ENCODE data around the gene FILIP1L.
A peak's percentile ranks its signal among the peaks of the same experiment; 100 is the strongest.

FILIP1L gene

DNA sequence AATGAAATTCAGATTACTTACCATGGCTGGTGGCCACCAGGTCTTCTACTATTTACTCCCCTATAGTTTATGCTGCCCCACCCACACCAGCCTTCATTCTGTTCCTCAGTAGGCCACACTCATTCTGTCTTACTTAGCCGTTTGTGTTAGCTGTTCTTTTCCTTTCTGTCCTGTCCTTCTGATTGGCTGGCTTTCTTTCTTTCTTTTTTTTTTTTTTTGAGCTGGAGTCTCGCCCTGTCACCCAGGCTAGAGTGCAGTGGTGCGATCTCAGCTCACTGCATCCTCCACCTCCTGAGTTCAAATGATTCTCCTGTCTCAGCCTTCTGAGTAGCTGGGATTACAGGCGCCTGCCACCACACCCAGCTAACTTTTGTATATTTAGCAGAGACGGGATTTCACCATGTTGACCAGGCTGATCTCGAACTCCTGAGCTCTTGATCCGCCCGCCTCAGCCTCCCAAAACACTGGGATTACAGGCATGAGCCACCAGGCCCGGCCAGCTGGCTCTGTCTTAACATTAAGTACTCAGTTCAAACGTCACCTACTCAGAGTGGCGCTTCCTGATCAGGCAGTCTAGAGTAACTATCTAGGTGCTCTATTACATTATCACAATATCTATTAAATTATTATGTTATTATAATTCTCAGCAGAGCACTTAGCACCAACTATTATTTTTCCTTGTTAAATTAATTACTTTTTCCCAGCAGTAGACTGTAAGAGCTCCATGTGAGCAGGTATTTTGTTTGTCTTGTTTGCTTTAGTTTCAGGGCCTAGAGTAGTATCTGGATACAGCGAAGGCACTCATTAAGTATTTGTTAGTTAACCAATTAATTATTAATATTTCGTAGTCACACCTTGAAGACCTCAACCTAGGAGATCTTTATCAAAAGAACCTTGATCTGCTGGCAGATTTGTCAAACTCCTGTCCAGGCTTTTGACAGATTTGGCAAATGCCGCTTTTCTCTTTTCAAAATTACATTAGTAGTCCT is 290.3 kb downstream of the FILIP1L start:
- DNase-seq = no peak

DNA sequence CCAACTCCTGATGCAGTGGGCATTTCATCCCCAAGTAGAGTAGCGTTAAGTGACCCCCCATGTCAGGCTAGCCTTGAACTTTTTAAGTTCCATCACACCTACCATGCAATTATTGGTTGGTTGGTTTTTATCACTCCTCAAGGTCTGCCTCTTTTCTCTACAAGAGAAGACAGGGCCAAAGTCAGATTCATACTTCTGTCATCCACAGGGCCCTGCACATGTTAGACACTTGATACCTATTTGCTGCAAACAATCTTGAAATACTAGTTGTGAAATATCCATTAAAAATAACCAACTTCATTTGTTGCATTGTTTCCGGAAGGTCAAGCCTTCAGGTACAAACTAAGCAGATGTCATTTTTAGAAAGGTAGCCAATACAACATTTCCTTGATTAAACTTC is 295.5 kb downstream of the FILIP1L start:
- DNase-seq = no peak

DNA sequence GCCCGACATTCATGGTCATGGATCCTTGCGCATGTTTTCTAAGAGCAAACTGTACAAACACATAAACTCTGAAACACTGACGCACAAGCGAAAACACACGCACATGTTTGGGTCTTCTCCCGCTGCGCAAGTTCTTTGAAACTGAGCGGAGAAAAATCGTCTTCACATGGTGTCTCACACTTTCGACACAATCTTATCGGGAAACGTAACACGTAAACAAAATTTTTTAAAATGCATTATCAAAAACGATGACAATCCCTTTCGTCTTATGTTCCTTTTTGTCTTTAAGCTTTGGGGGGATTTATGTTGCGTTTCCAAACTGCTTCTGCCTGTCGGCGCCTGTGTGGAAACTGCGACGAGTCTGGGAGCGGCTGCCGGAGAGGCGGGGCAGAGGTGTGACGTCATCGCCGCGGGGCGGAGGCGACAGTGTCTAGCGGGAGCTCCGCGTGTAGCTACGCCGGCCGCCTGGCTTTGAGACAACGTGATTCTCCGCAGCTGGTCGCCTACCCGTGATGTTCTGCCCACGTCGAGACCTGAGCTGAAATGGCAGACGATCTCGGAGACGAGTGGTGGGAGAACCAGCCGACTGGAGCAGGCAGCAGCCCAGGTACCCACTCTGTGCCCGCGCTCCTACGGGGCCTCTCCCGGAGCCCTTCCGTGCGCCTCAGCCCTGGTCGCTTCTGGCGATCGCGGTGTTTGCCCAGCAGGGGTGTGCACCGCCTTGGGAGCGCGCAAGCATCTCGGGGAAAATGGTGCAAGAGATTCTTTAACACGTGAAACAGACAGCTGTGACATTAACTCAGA is 296.7 kb downstream of the FILIP1L start, which contains the start of gene CMSS1:
TSS of gene CMSS1 (plus strand) at position 426 of the 804 bp plus-strand sequence.
- peak; percentile 88 for DNase-seq

- DNase-seq = no peak
These were observed 297.3 kb downstream of the FILIP1L start for GRCh38 chr3:99817047-99817436.

GRCh38 chr3:99810403-99810802 is 303.9 kb downstream of the FILIP1L start:
- no peak for DNase-seq

DNA sequence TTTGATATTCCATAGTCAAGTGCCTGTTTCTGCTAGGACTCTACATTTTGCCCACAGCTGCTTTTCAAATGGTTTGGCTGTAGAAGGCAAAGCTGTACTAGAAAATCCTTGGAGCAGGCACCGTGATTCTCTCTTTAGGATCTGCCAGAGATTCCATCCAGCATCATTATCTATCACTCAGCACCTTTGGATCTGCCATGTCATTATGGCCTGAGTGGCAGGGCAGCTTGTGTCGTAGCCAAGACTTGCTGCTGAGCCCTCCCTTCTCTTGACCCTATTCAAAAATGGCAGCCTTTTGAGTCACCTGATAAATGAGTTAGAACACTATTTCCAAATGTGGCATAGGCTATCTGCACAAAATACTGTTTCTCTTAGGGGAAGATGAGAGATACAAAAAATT is 304.7 kb downstream of the FILIP1L start:
- DNase-seq = no peak

- DNase-seq = peak; percentile 36
These were observed 306.0 kb downstream of the FILIP1L start for GRCh38 chr3:99808163-99808794.

GRCh38 chr3:99805160-99805559 is 309.1 kb downstream of the FILIP1L start:
- no peak for DNase-seq

GRCh38 chr3:99803297-99803696 is 311.0 kb downstream of the FILIP1L start:
- no peak for DNase-seq

GRCh38 chr3:99799422-99799821 is 314.9 kb downstream of the FILIP1L start:
- no peak for DNase-seq

DNA sequence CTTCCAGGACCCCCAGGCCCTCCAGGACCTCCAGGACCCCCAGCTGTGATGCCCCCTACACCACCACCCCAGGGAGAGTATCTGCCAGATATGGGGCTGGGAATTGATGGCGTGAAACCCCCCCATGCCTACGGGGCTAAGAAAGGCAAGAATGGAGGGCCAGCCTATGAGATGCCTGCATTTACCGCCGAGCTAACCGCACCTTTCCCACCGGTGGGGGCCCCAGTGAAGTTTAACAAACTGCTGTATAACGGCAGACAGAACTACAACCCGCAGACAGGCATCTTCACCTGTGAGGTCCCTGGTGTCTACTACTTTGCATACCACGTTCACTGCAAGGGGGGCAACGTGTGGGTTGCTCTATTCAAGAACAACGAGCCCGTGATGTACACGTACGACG is 318.7 kb downstream of the FILIP1L start:
- no peak for DNase-seq

DNA sequence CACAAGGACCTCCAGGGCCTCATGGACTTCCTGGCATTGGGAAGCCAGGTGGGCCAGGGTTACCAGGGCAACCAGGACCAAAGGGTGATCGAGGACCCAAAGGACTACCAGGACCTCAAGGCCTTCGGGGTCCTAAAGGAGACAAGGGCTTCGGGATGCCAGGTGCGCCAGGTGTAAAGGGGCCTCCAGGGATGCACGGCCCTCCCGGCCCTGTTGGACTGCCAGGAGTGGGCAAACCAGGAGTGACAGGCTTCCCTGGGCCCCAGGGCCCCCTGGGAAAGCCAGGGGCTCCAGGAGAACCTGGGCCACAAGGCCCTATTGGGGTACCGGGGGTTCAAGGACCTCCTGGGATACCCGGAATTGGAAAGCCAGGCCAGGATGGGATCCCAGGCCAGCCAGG is 319.8 kb downstream of the FILIP1L start:
- no peak for DNase-seq

DNA sequence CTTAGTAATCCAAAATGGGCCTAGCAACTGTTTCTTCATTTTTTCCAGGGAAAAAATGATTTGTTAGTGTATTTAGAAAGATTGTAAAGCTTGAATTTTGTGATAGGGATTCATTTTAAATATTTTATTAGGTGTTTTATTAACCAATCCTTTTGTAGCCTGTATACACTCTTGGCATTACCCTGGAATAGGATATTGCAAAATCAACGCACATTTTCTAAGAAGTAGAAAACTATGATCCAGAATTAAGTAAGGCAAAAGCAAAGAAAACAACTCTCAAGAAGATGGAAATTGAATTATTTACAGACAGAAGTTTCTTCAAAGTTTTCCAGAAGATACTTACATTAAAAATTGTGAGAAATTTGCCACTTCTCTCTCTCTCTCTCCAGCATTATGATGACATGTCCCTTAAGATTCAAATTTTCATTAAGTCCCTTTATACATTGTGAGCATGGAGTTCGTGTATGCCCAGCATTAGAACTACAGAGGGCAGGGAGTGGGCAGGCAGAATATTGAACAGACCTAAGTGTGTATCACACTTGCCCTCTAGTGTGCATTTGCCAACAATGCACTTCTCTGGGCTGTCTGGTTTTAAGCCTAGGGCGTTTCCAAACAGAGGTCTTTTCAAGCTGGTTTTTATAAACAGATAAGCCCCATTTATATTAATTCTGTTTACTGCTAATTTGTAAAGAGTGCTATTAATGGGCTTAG is 325.1 kb downstream of the FILIP1L start:
- no peak for DNase-seq
